RWPE1 (cell line): ENCODE results near the gene CHST11.

Experiments
- CTCF ChIA-PET: fragments of 350-600 bp; sonication (Branson Sonifier 250); formaldehyde crosslinking; extraction: SDS; loops from one replicate; lab custom pipeline; 2021; lab: Yijun Ruan, JAX
- POLR2A ChIA-PET: fragments of 400-600 bp; formaldehyde crosslinking; extraction: SDS; loops from one replicate; lab custom pipeline; 2020; ENCODE audit warnings: antibody characterized with exemption; ENCODE audit not compliant: low non-redundant PET; lab: Yijun Ruan, JAX
- DNase-seq: peaks from one replicate; pipeline ENCODE4 v3.0.0; 2012; ENCODE audit warnings: low spot score
- H3K27ac ChIP-seq: fragments of 450-650 bp; 2 replicates; pipeline ENCODE4 v1.5.1; 2017
- CTCF ChIP-seq: fragments of 450-650 bp; conservative IDR thresholded peaks from 2 replicates; pipeline ENCODE4 v1.5.1; 2017; ENCODE audit warnings: low read depth, mild to moderate bottlenecking

The CHST11 gene

GRCh38 chr12:104425614-104426013 lies 31.1 kb upstream of the CHST11 start:
- POLR2A ChIA-PET, result no interaction called here
- no peak overlapping the region for H3K27ac ChIP-seq
- no peak for TF ChIP-seq CTCF
- DNase-seq, result no peak
- CTCF ChIA-PET, result interaction anchor here (0.6 kb wide), 1 partner anchor 121 kb away, joined by 4 read pairs; no protein-coding TSS in a partner anchor

- H3K27ac ChIP-seq, result no peak overlapping the region
- ChIA-PET CTCF (interaction anchor here (1.0 kb wide), 1 partner anchor 45 kb away, joined by 4 read pairs; no protein-coding TSS in a partner anchor), POLR2A (no interaction called here)
These were observed 29.7 kb upstream of the CHST11 start for GRCh38 chr12:104426926-104427546.

GRCh38 chr12:104427547-104427938 lies 29.2 kb upstream of the CHST11 start:
- CTCF ChIA-PET, result interaction anchor here (1.0 kb wide), 1 partner anchor 46 kb away, joined by 4 read pairs; no protein-coding TSS in a partner anchor

More at GRCh38 chr12:104426926-104427546, 29.7 kb upstream of the CHST11 start:
- DNase-seq, result no peak
- no peak for TF ChIP-seq CTCF

GRCh38 chr12:104433061-104433460 lies 23.7 kb upstream of the CHST11 start:
- no peak for DNase-seq
- ChIA-PET POLR2A (no interaction called here), CTCF (interaction anchor here (0.6 kb wide), 1 partner anchor 1168 kb away, joined by 3 read pairs; no protein-coding TSS in a partner anchor)
- H3K27ac ChIP-seq, result no peak overlapping the region
- TF ChIP-seq CTCF, result no peak

More at GRCh38 chr12:104427547-104427938, 29.2 kb upstream of the CHST11 start:
- no peak overlapping the region for H3K27ac ChIP-seq
- DNase-seq, result no peak
- POLR2A ChIA-PET, result no interaction called here
- no peak for TF ChIP-seq CTCF

GRCh38 chr12:104434129-104434528 lies 22.6 kb upstream of the CHST11 start:
- ChIA-PET POLR2A (no interaction called here), CTCF (interaction anchor here (1.0 kb wide), 1 partner anchor 26 kb away, joined by 3 read pairs; no protein-coding TSS in a partner anchor)
- H3K27ac ChIP-seq, result no peak overlapping the region
- no peak for DNase-seq
- TF ChIP-seq CTCF, result no peak

- no peak for TF ChIP-seq CTCF
- no peak overlapping the region for H3K27ac ChIP-seq
- CTCF ChIA-PET, result interaction anchor here (1.0 to 1.4 kb wide), 2 partner anchors 25 to 53 kb away, joined by 3 read pairs; no protein-coding TSS in a partner anchor
- DNase-seq, result no peak
- POLR2A ChIA-PET, result no interaction called here
These were observed 21.6 kb upstream of the CHST11 start for GRCh38 chr12:104435175-104435574.
